Stimulated activated CD8-positive, alpha-beta memory T cell treated with anti-CD3 and anti-CD28 coated beads, Interleukin-2, amount 100 ng/mL, for 48 hours (primary cell): ENCODE data around the gene VSIG10.
A peak's percentile ranks its signal among the peaks of the same experiment; 100 is the strongest.

Experiments used
- DNase-seq, 2 donors: peaks; one replicate each; pipeline ENCODE4 v3.0.0-alpha.2; 2020; ENCODE audit warnings: low read depth in 2 of 2

VSIG10 gene

DNA sequence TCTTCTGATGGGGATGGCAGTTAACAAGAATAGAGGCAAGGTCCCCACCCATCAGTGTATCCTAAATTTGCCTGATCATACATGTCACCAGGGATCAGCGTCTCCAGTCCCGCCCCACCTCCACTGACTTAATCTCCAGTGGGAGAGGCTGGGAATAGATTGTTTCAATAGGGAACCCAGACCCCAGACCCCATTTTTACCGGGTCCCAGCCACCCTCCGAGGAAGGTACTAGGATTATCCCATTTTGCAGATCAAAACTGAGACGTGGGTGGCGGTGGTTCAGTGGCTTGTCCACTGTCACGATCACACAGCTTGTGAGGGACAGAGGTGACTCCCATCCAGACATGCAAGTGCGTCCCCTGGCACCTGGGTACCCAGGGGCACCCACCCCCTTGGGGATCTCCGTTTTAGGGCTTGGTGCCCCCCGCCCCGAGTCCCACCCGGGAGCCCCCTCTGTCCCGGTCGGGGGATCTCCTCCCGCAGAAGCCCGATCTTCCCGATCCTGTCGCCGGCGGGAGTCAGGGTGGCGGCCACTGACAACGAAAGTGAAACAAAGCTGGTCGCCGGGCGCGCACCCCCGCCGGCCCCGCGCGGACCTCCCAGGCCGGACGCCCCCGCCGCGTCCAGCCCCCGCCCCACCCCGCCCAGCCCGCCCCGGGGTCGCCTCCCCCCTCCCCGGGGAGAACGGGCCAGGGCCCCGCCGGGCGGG, 43.4 kb downstream of the VSIG10 start:
- no peak for DNase-seq

DNA sequence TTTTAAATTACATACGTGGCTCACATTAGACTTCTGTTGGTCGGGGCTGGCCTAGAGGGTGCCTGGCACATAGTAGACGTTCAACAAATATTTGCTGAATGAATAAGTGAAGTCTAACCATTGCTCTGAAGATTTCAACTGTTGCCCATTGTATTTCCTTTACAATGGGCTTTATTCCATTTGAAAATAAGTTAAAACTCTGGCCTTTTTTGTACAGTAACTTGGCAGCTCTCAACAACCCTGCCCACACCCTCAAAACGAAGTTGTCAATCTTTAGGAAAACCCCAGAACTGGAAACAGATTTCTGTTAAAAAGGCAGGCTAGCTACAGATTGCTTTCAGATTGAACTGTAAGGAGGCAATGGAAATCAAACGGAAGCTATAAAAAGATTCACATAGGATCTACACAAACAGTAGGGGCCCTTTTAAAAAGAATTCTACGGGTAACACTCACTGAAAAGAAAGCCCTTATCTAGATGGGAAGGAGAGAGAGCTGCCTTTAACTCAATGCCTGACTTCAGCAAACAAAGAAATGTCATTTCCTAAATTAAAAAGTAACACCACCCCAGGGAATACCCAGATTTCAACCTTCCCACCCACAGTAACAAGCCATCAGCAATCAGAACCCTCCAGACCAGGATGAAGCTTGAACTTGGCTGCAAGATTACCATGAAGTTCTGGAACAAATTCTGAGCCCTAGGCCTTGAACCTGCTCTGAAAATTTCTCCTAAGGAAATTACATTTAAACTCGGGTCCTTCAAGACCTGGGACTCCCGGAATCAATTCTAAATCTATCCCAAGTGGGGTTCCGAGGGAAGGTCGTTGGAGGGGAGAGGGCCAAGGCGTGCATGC, 44.2 kb downstream of the VSIG10 start:
- no peak for DNase-seq

DNA sequence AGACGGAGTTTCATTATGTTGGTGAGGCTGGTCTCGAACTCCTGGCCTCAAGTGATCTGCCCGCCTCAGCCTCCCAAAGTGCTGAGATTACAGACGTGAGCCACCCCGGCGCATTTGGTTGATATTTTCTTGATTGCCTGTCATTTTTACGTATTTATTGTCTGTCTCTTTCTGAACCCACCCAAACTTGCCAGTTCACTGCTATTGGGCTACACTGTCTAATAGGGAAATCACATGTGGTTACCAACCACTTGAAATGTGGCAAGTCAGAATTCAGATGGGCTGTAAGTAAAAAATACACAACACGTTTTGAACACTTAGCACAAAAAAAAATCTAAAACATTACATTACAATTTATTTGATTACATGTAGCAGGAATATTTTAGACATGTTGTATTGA, 44.9 kb downstream of the VSIG10 start:
- no peak for DNase-seq

DNA sequence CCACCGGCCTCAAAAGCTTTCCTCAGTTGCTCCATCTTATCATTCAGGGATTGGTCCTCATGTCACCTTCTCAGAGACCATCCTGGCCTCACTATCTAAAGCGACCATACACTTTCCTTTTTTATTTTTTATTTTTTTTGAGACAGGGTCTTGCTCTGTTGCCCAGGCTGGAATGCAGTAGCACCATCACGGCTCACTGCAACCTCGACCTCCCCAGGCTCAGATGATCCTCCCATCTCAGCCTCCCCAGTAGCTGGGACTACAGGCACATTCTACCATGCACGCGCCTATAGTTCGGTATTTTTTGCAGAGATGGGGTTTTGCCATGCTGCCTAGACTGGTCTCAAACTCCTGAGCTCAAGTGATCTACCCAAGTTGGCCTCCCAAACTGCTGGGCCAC, 45.6 kb downstream of the VSIG10 start:
- no peak for DNase-seq

DNA sequence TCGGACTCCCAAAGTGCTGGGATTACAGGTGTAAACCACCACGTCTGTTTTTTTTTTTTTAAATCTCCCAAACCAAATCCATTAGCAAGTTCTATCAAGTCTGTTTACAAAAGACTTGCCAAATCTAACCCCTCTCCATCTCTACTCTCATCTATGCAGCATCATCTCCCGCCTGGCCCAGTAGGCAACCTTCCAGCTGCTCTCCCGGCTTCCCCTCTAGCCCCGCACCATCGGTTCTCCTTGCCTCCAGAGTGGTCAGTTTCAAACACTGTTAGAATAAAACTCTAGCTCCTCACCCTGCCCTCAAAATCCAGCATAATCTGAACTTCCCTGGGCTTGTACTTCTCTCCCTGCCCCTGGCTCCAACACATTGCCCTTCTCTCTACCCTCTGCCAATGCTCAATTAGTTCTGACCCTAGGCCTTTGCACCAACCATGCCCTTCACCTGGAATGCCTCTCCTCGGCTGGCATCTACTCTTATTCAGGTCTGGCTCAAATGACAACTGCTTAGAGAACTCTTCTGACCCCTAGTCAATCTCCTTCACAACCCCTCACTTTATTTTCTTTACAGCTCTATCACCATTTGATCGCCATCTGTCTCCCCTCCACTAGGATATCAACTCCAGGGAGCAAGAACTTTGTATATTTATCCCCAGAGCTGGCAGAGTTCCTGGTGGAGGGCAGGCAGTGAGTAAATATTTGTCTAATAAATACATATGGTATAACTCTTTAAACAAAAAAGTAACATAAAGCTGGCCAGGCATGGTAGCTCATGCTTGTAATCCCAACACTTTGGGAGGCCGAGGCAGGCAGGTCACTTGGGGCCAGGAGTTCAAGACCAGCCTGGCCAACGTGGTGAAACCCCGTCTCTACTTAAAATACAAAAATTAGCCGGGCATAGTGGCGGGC, 47.7 kb downstream of the VSIG10 start:
- DNase-seq = no peak

DNA sequence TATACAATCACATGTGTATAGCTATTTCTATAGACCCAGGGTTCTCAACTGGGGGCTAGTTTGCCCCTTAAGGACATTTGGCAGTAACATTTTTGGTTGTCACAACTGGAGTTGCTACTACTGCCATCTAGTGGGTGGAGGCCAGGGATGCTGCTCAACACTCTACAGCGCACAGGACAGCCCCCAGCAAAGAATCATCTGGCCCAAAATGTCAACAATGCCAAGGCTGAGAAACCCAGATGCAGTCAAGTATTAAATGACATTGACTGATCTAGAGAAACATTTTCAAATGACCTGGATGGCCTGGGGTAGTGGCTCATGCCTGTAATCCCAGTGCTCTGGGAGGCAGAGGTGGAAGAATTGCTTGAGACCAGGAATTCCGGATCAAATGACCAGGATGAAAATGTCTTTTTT, 48.7 kb downstream of the VSIG10 start:
- DNase-seq = peak; percentile 49 to 63

DNA sequence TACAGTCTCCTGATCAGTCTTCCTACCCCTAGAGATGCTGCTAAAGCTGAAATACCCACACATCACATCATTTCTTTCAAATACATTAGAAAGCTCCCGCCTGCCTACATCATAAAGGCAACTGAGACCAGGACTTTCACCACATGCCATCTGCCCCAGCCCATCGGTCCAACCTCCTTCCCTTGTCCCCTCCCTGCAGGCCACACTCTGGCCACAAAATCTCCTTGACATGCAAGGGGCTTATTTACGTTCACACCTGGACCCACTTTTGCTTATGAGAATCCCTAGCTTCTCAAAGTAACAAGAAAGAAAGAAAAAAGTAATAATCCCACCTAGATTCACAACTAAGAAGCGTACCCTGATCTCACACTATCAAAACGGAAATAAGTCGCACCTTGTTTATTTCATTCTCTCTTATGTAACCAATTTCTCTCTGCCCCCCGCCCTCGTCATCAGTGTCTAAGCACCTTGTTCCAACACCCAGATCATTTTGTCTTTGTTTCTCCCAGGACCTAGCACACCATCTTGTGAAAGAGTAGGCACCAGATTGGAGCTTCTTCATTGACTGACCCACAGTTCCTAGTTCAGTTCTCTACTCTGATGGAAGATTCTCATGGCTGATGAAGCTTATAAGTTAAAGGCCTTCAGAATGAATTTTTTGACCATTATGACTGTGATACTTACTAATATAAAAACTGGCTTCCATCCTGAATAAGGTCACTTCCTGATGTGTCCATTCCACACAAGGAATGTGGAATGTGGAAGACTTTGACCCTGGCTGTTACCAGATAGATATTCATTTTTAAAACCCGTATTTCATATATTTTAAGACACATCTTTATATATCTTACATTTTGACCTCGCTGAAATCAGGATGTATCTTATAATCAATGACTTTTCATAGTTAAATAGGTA, 50.5 kb downstream of the VSIG10 start:
- no peak for DNase-seq

DNA sequence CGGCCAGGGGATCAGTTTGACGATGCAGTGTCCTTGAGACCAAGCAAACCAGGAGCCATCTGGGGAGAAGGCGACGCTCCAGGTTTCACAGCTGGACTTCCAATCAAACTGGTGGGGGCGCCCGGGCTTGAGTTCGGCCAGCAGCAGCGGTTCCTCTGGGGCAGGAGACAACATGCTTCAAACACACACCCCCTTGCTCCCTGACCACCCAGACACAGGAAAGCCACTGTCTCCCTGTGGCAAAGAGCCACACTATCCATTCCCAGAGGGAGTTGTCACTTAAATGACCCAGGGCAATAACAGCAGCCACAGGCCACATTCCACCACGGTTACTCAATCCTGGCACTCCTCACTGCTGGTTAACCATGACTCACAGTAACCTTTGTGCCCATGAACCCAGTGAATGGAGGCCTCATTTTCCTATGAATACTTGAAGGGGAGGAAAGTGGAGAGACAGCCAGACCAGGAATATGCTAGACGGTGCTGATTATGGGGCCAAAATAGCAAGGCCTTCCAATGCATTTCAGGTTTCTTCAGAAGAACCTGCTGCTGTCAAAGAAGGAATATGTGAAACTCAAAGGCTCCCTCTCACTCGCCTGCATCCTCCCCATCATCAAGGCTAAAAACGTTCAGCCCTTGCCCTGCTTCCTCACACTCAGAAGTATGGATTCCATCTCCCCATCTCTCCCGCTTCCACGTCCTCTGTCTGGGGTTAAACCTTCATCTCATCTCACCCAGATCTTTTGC, 51.3 kb downstream of the VSIG10 start:
- DNase-seq = no peak

DNA sequence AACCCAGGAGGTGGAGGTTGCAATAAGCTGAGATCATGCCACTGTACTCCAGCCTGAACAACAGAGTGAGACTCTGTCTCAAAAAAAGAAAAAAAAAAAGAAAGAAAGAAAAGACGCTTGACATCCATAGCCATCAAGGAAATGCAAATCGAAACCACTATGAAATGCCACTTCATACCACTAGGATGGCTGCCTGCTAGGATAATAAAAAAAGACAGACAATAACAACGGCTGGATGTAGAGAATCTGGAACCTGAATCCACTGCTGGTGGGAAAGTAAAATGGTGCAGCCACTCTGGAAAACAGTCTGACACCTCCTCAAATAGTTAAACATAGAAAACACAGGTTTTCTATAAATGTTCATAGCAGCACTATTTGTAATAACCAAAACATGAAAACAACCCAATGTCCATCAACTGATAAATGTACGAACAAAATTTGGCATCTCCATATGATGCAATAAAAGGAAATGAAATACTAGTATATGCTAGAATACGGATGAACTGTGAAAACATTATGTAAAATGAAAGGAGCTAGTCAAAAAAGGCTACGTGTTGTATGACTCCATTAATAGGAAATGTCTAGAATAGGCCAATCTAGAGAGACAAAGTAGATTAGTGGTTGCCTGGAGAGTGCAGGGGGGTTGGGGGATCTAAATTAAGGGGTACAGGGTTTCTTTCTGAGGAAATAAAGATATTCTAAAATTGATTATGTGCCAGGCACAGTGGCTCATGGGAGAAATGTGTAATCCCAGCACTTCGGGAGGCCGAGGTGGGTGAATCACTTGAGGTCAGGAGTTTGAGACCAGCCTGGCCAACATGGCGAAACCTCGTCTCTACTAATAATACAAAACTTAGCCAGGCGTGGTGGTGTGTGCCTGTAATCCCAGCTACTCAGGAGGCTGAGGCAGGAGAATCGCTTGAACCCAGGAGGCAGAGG, 52.6 kb downstream of the VSIG10 start:
- DNase-seq = no peak

DNA sequence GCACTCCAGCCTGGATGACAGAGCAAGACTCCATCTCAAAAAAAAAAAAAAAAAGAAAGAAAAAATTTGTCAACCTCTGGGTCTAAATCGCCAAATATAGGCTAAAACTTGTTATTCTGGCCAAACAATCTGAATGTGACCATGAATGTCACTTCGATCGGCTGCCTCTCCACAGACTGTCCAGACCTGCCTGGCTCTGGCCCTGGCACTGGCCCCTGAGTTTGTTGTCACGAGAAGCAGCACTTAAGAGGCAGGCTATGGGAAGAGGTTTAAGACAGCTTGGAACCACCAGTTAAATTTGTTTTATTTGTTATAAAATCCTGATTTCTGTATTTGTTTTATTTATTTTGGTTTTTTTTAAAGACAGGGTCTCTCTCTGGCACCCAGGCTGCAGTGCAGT, 57.4 kb downstream of the VSIG10 start:
- no peak for DNase-seq

DNA sequence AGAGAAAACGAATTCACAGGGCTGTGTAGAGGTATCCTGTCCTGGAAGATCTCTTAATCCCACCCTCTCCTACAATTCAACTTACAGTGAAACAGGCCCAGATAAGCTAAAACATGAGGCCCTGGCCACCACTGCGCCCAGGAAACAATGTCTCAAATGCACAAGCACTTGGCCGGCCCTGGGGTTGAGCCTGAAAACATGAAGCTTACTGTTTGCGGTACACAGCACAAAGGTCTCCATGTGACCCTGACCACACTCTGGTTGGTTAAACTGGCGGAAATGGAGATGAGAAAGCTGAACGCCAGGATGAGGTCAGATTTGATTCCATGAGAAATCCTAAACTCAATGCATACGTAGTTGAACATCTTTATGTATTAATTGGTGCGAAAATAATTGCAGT, 59.2 kb downstream of the VSIG10 start:
- DNase-seq = no peak

DNA sequence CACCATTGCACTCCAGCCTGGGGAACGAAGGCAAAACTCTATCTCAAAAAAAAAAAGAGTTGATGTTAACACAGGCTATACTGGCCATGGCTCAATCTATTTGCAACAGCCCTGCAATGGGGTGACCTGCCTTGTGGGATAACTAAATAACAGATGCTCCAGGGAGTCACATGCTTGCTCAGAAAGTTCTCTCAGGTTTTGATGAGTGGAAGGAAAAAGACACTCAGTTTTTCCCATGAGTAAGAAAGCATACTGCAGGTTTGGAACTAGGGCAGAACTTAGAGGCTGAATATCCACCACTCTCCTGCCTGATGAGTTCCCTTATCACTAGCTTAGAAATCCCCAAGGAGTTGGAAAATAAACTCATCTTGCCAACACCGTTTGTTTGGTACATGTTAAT, 59.7 kb downstream of the VSIG10 start:
- no peak for DNase-seq

DNA sequence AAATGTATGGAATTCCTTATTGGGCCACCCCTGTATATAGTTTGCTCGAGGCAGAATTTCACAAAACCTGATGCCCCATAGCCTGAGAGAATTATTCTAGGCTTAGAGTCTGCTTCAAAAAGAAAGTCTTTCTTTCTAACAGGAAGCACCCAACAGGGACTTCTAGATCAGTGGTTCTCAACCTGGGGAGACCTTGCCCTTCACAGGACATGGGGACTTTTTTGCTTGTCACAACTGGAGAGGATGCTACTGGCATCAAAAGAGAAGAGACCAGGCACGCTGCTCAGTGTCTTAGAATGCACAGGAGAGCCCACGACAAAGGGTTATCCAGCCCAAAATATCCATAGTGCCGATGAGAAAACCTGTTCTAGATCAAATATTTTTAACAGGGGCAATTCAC, 61.7 kb downstream of the VSIG10 start:
- DNase-seq = no peak

DNA sequence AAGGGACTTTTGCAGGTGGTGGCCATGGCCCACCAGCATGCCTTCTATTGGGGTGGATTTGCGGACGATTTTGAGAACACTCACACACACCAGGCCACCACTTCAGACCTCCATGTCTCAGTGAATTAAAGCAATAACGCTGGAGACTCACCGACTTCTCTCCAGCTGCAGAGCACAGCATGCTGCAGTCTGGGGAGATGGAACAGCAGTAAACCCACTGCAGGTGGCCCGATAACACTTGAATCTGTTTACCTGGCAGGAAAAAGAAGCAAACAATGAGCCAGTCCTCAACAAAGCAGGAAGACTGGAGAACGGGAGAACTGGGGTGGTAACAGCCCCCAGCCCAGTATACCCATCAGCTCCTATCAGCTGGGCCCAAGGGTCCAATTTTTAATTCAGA, 65.7 kb downstream of the VSIG10 start:
- DNase-seq = no peak

DNA sequence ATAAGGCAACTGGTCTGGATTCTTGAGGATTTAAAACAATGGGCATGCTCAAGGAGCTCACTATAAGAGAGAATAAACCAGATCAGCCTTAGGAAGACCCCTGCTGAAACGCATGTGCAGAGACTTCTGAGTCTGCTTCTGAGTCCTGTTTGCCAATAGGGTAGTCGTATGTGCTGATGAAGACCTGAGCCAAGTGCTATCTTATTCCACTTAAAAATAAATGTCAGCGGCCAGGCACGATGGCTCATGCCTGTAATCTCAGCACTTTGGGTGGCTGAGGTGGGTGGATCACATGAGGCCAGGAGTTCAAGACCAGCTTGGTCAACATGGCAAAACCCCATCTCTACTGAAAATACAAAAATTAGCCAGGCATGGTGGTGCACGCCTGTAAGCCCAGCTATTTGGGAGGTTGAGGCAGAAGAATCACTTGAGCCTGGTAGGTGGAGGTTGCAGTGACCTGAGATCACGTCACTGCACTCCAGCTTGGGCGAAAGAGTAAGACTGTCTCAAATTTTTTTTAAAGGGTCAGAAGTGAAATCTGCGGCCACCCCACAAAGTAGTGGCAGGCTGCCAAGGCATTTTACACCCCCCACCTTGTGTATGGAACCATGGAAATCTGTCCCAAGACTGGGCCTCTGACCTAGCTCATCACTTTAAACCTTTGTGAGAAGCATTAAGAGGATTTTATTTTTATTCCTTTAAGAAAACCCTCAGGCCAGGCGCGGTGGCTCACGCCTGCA, 67.0 kb downstream of the VSIG10 start:
- no peak for DNase-seq

DNA sequence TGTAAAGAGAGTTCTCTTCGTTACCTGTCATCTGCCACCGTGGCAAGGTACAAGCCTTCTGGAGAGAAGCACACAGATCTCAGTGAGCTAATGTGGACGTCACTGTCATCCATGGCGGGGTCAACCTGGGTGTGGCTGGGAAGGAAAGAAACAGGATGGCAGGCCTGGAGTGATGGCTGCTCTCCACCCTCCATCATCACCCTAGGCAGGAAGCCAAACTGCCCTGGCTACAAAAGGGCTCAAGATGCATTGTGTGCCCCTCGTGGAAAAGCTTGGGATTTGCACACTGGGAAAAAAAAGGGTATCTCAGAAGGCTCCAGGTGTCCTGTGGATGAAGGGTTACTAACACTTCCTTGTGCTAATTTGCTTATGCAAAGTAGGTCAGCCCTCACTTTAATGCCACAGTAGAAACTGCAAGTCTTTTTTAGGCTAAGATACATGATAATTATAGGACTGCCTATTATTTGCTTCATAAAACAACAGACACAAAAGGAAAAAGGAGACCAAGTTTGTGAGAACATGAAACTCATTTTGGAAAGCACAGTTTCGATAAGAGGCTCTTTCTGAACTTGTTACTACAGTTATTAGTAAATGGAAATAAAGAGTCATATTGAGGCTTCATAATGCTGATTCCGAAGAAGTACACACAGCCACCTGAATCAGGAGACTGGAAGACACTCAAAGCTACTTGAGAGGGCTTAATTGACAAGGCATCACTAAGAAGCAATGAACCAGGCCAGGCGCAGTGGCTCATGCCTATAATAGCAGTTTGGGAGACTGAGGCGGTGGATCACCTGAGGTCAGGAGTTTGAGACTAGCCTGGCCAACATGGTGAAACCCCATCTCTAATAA, 68.4 kb downstream of the VSIG10 start:
- no peak for DNase-seq

DNA sequence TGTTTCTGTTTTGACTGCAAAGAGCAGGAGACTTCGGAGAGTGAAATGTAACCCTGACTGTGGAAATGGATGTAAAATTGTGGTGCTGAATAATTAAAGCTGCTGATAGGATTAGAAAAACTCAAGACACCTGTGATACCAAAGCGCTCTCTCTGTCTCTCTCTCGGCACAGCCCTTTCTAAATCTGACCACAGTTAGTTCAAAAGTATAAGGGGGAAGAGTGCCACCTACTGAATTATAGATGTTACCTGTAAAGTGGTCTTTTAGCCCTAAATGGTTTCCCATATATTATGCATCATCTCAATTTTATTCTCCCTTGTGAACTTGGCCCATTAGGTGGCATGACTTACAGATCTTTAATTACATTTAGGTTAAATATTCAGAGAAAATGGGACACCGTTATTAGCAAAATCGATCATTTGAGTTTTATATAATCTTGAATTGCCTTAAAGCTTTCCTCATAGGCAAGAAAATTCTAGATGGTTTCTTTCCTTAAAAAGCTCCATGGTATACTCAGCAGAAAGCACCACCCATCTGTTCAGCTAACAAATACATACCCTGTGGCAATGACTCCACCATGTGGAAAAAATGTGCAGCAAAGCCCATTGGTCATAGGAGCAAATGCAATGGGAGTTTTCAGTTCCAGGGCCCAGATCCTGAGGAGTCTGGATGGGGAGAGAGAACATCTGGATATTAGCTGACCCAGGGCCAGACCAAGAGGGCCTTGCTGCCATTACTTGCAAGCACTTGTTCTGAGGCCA, 69.2 kb downstream of the VSIG10 start:
- DNase-seq = no peak
